Activated naive CD4-positive, alpha-beta T cell treated with anti-CD3 and anti-CD28 coated beads, Interleukin-2, amount 50 U/mL, for 72 hours (primary cell): ENCODE results near the gene PLAC1. TPM values are rescaled to one million over a fixed set of nuclear protein-coding genes. Genes with fewer than 3 reads are reported as not detected.
A peak's percentile ranks its signal among the peaks of the same experiment; 100 is the strongest.

ENCODE experiments used
- ATAC-seq, 2 donors: fragments of 150-1000 bp; cut with Tn5 transposase; 2 replicates each; pipeline ENCODE4 v1.10.0; 2021; ENCODE audit warnings: mild to moderate bottlenecking in 2 of 2, moderate library complexity in 2 of 2
- DNase-seq, 2 donors: peaks; one replicate each; pipeline ENCODE4 v3.0.0; 2021 to 2022; ENCODE audit warnings: low spot score in 2 of 2
- H3K27ac Mint-ChIP-seq, 2 donors: one replicate each; pipeline ENCODE4 v1.8.0; 2022; ENCODE audit warnings: mild to moderate bottlenecking in 2 of 2, mixed read lengths in 2 of 2
- H3K36me3 Mint-ChIP-seq, 2 donors: one replicate each; pipeline ENCODE4 v1.8.0; 2022; ENCODE audit warnings: mixed read lengths in 2 of 2
- H3K9me3 Mint-ChIP-seq, 2 donors: one replicate each; pipeline ENCODE4 v1.8.0; 2022; ENCODE audit warnings: mixed read lengths in 2 of 2
- total RNA-seq, 2 donors: library from RNA; stranded (reverse); gene quantifications; one replicate each; pipeline ENCODE4 v1.2.3, GENCODE V29; 2022

Gene PLAC1
- total RNA-seq, 2 donors from 2014 or later, result not detected

DNA sequence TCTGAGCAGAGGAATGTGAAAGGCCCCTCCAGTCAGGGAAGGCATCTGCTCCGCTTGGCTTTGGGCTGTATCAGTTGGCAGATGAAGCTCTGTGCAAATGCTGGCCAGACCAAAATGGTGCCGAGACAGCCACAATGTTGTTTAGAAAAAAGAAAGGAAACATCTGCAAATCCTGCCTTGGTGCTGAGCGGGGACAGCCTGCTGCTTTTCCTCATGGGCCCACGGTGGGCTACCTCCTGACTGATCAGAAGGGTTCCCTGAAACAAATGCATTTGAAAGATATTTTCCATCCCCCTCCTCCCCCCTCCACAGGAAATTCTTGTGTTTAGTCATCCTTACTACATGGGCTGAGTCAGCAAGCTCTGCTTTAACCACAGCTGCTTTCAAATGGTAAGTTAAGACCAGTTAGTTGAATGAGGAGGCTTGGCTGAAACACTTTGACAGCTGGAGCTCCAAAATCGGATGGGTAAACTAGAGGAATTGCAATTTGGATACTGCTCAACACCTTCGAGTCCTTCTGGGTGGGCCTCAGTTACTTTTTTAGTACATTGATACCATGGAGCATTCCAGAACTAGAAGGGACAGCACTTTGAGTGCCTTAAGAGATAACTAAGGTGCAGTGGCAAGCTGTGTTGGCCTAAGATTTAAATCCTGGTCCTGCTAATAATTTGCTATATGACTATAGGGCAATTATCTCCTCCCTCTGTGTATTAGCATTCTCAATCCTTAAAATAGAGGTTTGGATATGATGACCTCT is 36.0 kb downstream of the PLAC1 start:
- Mint-ChIP-seq H3K36me3 (no peaks in the 10 kb centered on the region), H3K9me3 (no peaks in the 10 kb centered on the region), H3K27ac (no peak overlapping the region)
- peak; percentile 72 to 90 for ATAC-seq
- peak in 1 of 2 donors; percentile 5 for DNase-seq

- no peaks in the 10 kb centered on the region for H3K9me3 Mint-ChIP-seq
- H3K27ac Mint-ChIP-seq, result no peak overlapping the region
- DNase-seq (no peak), ATAC-seq (no peak)
- no peaks in the 10 kb centered on the region for H3K36me3 Mint-ChIP-seq
These were observed 38.4 kb downstream of the PLAC1 start for GRCh38 chrX:134619838-134620237.

DNA sequence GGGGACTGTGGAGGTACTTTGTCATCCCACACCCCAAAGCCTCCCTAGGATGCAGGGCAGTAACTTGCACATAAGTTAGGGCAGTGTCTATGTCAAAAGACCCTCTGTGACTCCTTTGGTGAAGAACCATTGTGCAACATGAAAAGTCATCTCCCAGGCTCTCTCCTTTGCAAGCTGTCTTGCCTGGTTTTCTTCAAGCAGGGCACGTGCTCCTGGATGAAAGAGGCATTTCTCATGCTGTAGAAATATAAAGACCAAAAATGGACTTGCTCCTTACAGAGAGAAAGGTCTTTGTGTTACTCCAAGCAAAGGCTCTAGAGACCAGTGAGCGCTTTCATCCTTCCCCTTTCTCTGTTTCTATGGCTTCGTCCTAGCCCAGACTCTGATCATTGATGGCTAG is 44.9 kb downstream of the PLAC1 start:
- H3K27ac Mint-ChIP-seq, result no peak overlapping the region
- H3K9me3 Mint-ChIP-seq, result no peaks in the 10 kb centered on the region
- ATAC-seq, result no peak
- H3K36me3 Mint-ChIP-seq, result no peaks in the 10 kb centered on the region
- no peak for DNase-seq

DNA sequence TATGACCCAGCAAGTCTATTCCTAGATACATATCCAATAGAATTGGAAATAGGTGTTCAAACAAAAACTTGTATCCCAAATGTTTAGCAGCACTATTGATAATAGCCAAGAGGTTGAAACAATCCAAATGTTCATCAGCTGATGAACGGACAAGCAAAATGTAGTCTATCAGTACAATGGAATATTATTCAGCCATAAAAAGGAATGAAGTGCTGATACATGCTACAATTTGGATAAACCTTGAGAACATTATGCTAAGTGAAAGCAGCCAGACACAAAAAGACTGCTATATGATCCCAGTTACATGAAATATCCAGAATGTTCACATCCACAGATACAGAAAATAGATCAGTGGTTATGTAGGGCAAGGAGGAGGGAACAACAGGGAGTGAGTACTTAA is 50.1 kb downstream of the PLAC1 start:
- DNase-seq (no peak), ATAC-seq (no peak)
- H3K9me3 Mint-ChIP-seq, result no peaks in the 10 kb centered on the region
- no peak overlapping the region for H3K27ac Mint-ChIP-seq
- H3K36me3 Mint-ChIP-seq, result no peaks in the 10 kb centered on the region

DNA sequence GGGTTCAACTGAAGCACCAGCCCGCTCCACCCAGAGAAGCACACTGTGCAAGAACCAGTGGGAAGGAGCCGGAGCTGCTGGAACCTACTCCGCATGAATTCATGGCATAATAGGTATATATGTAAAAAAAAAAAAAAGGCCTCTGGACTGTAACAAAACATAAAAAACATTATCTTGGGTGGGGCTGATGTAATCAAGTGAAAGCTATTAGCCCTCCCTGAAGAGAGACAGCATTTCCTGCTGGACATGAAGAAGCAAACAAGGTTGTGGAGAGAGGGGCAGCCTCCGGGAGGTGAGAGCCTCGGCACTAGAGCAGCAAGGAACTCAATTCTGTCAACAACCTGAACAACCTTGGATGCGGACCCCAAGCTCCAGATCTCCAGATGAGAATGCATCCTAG is 50.7 kb downstream of the PLAC1 start:
- peaks cover 0 to 4% of the 10 kb centered on the region in 2 donors for H3K36me3 Mint-ChIP-seq
- ATAC-seq (no peak), DNase-seq (no peak)
- H3K27ac Mint-ChIP-seq, result no peak overlapping the region
- peaks cover 0 to 4% of the 10 kb centered on the region in 2 donors for H3K9me3 Mint-ChIP-seq

- DNase-seq (no peak), ATAC-seq (no peak)
- Mint-ChIP-seq H3K27ac (no peak overlapping the region), H3K9me3 (peaks cover 0 to 6% of the 10 kb centered on the region in 2 donors), H3K36me3 (peaks cover 0 to 7% of the 10 kb centered on the region in 2 donors)
These were observed 53.5 kb downstream of the PLAC1 start for GRCh38 chrX:134604701-134605311.

- H3K9me3 Mint-ChIP-seq, result peaks cover 0 to 9% of the 10 kb centered on the region in 2 donors
- peaks cover 0 to 7% of the 10 kb centered on the region in 2 donors for H3K36me3 Mint-ChIP-seq
- DNase-seq (no peak), ATAC-seq (no peak)
- H3K27ac Mint-ChIP-seq, result no peak overlapping the region
These were observed 54.2 kb downstream of the PLAC1 start for GRCh38 chrX:134603806-134604700.

DNA sequence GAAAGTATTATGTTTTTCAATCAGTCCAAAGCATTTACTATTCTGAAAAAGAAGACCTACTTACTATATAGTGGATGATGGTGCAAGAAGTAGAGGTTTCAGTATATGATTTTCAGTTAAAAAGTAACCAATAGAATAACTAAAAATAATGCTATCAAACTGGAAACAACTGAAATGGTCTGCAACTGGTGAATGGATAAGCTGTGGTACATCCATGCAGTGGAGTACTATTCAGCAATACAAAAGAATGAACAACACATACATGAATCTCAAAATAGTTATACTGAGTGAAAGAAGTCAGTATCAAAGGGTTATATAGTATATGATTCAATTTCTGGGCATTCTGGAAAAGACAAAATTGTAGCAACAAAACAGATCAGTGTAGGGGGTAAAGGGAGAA is 55.9 kb downstream of the PLAC1 start:
- no peak overlapping the region for H3K27ac Mint-ChIP-seq
- peaks cover 0 to 15% of the 10 kb centered on the region in 2 donors for H3K9me3 Mint-ChIP-seq
- DNase-seq, result no peak
- ATAC-seq, result no peak
- H3K36me3 Mint-ChIP-seq, result peaks cover 0 to 14% of the 10 kb centered on the region in 2 donors

DNA sequence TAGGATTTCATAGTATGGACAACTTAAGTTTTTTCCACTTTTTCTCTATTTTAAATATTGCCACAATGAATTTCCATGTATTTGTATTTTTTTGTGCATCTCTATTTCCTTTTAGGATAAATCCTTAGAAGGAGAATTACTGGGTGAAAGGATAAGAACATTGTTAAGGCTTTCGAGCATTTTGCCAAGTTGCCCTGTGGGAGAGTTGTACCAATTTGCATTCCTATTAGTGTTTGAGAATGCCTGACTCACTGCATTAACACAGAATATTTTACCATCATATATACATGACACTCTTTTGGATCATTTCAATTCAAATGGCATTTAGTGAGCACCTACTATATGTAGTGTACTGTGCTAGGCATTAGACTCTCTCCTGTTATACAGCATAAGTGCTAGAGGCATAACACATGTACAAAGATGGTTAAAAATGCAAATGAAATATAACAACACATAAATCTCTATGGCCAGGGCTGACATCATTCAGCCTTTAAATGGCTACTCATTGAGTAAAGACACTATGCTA is 57.0 kb downstream of the PLAC1 start:
- peaks cover 0 to 19% of the 10 kb centered on the region in 2 donors for H3K9me3 Mint-ChIP-seq
- H3K27ac Mint-ChIP-seq, result no peak overlapping the region
- DNase-seq (no peak), ATAC-seq (no peak)
- peaks cover 0 to 14% of the 10 kb centered on the region in 2 donors for H3K36me3 Mint-ChIP-seq

- DNase-seq (no peak), ATAC-seq (no peak)
- peaks cover 0 to 14% of the 10 kb centered on the region in 2 donors for H3K36me3 Mint-ChIP-seq
- peaks cover 0 to 19% of the 10 kb centered on the region in 2 donors for H3K9me3 Mint-ChIP-seq
- H3K27ac Mint-ChIP-seq, result no peak overlapping the region
These were observed 57.6 kb downstream of the PLAC1 start for GRCh38 chrX:134600714-134601113.

DNA sequence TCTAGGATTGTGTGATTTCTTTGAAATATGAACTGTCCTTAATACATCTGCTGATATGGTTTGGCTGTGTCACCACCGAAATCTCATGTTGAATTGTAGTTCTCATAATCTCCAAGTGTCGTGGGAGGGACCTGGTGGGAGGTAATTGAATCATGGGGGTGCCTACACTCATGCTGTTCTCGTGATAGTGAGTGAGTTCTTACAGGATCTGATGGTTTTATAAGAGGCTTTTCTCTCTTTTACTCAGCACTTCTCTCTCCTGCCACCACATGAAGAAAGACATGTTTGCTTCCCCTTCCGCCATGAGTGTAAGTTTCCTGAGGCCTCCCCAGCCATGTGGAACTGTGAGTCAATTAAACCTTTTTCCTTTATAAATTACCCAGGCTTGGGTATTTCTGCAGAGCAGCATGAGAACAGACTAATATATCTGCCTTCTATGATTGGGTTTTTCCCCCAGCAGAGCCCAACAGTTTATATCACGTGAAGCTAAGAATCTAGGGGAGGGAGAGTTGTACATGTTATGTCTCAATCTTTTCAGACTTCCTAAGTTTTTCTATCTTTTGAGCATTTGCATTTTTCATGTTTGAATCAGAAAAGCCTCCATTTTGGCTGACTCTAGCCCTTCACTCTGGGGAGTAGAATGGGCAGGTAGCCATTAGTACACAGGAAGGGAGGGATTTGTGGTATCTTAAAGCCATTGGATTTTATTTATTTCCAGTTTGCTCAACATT is 58.9 kb downstream of the PLAC1 start:
- DNase-seq, result peak; percentile 28 to 58
- H3K9me3 Mint-ChIP-seq, result peaks cover 0 to 19% of the 10 kb centered on the region in 2 donors
- peaks cover 0 to 14% of the 10 kb centered on the region in 2 donors for H3K36me3 Mint-ChIP-seq
- peak overlapping the region in 1 of 2 donors; percentile 85 for H3K27ac Mint-ChIP-seq
- peak; percentile 88 to 93 for ATAC-seq

DNA sequence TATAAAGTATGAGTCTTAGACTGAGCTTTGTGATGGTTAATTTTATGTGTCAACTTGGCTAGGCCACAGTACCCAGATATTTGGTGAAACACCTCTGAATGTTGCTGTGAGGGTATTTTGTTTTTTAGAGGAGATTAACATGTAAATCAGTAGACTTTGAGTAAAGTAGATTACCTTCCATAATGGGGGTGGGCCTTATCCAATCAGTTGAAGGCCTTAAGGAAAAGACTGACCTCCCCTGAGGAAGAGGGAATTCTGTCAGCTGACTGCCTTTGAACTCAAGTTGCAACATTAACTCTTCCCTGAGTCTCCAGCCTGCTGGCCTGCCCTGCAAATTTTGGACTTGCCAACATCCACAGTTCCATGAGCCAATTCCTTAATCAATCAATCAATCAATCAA is 66.0 kb downstream of the PLAC1 start:
- ATAC-seq (no peak), DNase-seq (no peak)
- H3K36me3 Mint-ChIP-seq, result no peaks in the 10 kb centered on the region
- peaks cover 0 to 4% of the 10 kb centered on the region in 2 donors for H3K9me3 Mint-ChIP-seq
- H3K27ac Mint-ChIP-seq, result no peak overlapping the region

DNA sequence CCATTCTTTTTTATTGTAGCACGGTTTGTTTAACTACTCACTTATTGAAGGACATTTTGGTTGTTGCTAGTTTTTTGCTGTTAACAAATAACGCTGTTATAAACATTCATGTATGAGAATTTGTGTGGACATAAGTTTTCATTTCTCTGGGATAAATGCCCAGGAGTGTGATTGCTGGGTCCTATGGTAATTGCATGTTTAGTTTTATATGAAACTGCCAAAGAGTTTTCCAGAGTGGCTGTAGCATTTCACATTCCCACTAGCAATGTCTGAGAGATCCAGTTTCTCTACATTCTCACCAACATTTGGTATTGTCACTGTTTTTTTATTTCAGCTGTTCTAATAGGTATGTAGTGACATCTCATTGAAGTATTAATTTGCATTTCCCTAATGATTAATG is 66.8 kb downstream of the PLAC1 start:
- no peaks in the 10 kb centered on the region for H3K9me3 Mint-ChIP-seq
- no peak for ATAC-seq
- DNase-seq, result no peak
- no peaks in the 10 kb centered on the region for H3K36me3 Mint-ChIP-seq
- H3K27ac Mint-ChIP-seq, result no peak overlapping the region

GRCh38 chrX:134588806-134589205 is 69.5 kb downstream of the PLAC1 start:
- H3K27ac Mint-ChIP-seq, result no peak overlapping the region
- no peaks in the 10 kb centered on the region for H3K9me3 Mint-ChIP-seq
- no peak for ATAC-seq
- H3K36me3 Mint-ChIP-seq, result no peaks in the 10 kb centered on the region
- no peak for DNase-seq

DNA sequence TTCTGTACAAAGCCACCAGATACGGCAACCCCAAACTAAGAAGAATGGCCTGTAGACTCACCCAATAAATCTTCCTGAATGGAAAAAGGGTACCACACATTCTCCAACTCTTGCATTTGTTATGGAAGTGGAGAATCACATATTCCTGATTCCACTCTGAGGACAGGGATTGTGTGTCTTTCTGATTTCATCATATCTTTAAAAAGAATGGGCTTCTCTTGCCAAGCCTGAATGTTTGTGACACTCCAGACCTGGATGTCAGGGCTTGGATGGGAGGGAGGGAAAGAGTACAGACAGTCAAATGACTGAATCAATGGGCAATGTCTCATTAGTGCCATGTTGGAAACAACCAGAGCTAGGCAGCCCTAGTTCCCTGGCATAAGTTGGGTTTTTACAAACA is 77.4 kb downstream of the PLAC1 start:
- no peak for ATAC-seq
- H3K9me3 Mint-ChIP-seq, result no peaks in the 10 kb centered on the region

DNA sequence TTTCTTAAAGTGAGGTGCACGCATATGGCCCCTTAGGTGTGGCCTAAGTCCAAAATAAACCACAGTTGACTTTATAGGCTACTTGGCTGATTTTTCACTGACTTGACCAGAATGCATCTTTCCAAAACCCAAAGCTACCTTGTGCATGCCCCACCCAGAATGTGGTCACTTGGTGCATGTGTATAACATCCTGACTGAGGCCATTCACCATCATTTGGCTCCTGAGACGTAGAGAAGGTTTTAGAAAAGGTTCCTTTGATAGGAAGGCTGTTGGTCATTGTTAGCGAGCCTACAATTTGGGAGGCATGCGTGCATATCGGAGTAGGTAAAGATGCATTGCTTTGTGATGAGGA is 84.6 kb downstream of the PLAC1 start:
- no peak for DNase-seq
- Mint-ChIP-seq H3K9me3 (no peaks in the 10 kb centered on the region), H3K27ac (no peak overlapping the region), H3K36me3 (no peaks in the 10 kb centered on the region)
- no peak for ATAC-seq

More for the DNA sequence above, 77.4 kb downstream of the PLAC1 start:
- no peaks in the 10 kb centered on the region for H3K36me3 Mint-ChIP-seq
- no peak overlapping the region for H3K27ac Mint-ChIP-seq
- no peak for DNase-seq
